Activated effector memory CD4-positive, alpha-beta T cell treated with Interleukin-2 at 50 U/mL for 16 hours (primary cell): ENCODE data around the gene EFNB1.

ENCODE experiments used
- DNase-seq: peaks from one replicate; pipeline ENCODE4 v3.0.0-alpha.2; 2020

EFNB1 gene

GRCh38 chrX:68844581-68844980, 15.8 kb downstream of the EFNB1 start:
- DNase-seq = no peak

- DNase-seq = no peak
These were observed 17.7 kb downstream of the EFNB1 start for GRCh38 chrX:68846536-68846935.

- DNase-seq = no peak
These were observed 18.4 kb downstream of the EFNB1 start for GRCh38 chrX:68847172-68847571.

- DNase-seq = no peak
These were observed 19.5 kb downstream of the EFNB1 start for GRCh38 chrX:68848189-68848940.

- no peak for DNase-seq
These were observed 22.3 kb downstream of the EFNB1 start for GRCh38 chrX:68851082-68851481.

GRCh38 chrX:68852046-68852445, 23.2 kb downstream of the EFNB1 start:
- DNase-seq = no peak

GRCh38 chrX:68853665-68854251, 24.9 kb downstream of the EFNB1 start:
- no peak for DNase-seq

GRCh38 chrX:68865300-68865699, 36.5 kb downstream of the EFNB1 start:
- DNase-seq = no peak

- DNase-seq = no peak
These were observed 37.1 kb downstream of the EFNB1 start for GRCh38 chrX:68865926-68866325.

- no peak for DNase-seq
These were observed 38.8 kb downstream of the EFNB1 start for GRCh38 chrX:68867458-68868112.

- no peak for DNase-seq
These were observed 39.5 kb downstream of the EFNB1 start for GRCh38 chrX:68868316-68868715.

- no peak for DNase-seq
These were observed 40.3 kb downstream of the EFNB1 start for GRCh38 chrX:68868902-68869800.

- DNase-seq = no peak
These were observed 41.5 kb downstream of the EFNB1 start for GRCh38 chrX:68870357-68870756.

- no peak for DNase-seq
These were observed 43.4 kb downstream of the EFNB1 start for GRCh38 chrX:68872171-68872570.

GRCh38 chrX:68874076-68874475, 45.3 kb downstream of the EFNB1 start:
- no peak for DNase-seq

GRCh38 chrX:68876731-68877130, 47.9 kb downstream of the EFNB1 start:
- DNase-seq = no peak

GRCh38 chrX:68877606-68878005, 48.8 kb downstream of the EFNB1 start:
- DNase-seq = no peak

GRCh38 chrX:68878977-68879645, 50.3 kb downstream of the EFNB1 start:
- no peak for DNase-seq

GRCh38 chrX:68880846-68881552, 52.2 kb downstream of the EFNB1 start:
- DNase-seq = no peak

- DNase-seq = no peak
These were observed 53.1 kb downstream of the EFNB1 start for GRCh38 chrX:68881911-68882310.

- no peak for DNase-seq
These were observed 55.0 kb downstream of the EFNB1 start for GRCh38 chrX:68883800-68884199.

- no peak for DNase-seq
These were observed 60.4 kb downstream of the EFNB1 start for GRCh38 chrX:68889249-68889648.
